A549 (cell line): ENCODE measurements around the gene FAXC. TPM values are rescaled to one million over a fixed set of nuclear protein-coding genes. Genes with fewer than 3 reads are reported as not detected.

Source experiments
- ATAC-seq, 2 experiments: fragments of 200-7000 bp in 1 of 2; fragments of >200 bp in 1 of 2; cut with Nextera tagmentation in 1 of 2; cut with Tn5 transposase in 1 of 2; 3 replicates each; pipeline versions ENCODE4 v1.8.0 to v1.9.1; 2018 to 2020; ENCODE audit warnings: mild to moderate bottlenecking in 1 of 2, moderate library complexity in 1 of 2
- CTCF ChIA-PET: fragments of 300-600 bp; sonication (Branson Sonifier 250); formaldehyde crosslinking; extraction: SDS; loops from one replicate; lab custom pipeline; 2021; ENCODE audit warnings: antibody characterized with exemption, inconsistent platforms; lab: Yijun Ruan, JAX
- POLR2A ChIA-PET: fragments of 350-600 bp; formaldehyde crosslinking; extraction: SDS; loops from one replicate; lab custom pipeline; 2021; ENCODE audit warnings: antibody characterized with exemption, inconsistent platforms; lab: Yijun Ruan, JAX
- DNase-seq, 2 experiments: peaks; one replicate each; pipeline versions ENCODE4 v3.0.0 to v3.0.0-alpha.2; 2011 to 2016; ENCODE audit warnings: low read depth in 1 of 2, low spot score in 1 of 2
- FAIRE-seq: peaks from 2 replicates; lab custom pipeline; 2011; peaks lifted over from hg19 to GRCh38; lab: Jason Lieb, UNC
- H3K27ac ChIP-seq, 2 experiments: fragments of >200 bp; sonication (Bioruptor Twin); formaldehyde crosslinking; 3 replicates each; pipeline ENCODE4 v1.5.1; 2016 to 2017
- H3K4me1 ChIP-seq: fragments of >200 bp; sonication (Bioruptor Twin); formaldehyde crosslinking; 3 replicates; pipeline ENCODE4 v1.6.1; 2016
- H3K4me2 ChIP-seq: fragments of >200 bp; sonication (Bioruptor Twin); formaldehyde crosslinking; 3 replicates; pipeline ENCODE4 v1.6.1; 2016
- H3K4me3 ChIP-seq: fragments of >200 bp; sonication (Bioruptor Twin); formaldehyde crosslinking; 3 replicates; pipeline ENCODE4 v1.5.1; 2016
- H3K9me3 ChIP-seq: fragments of >200 bp; sonication (Bioruptor Twin); formaldehyde crosslinking; 3 replicates; pipeline ENCODE4 v1.6.1; 2016
- CBX2 ChIP-seq: fragments of 200-600 bp; sonication (generic); IDR thresholded peaks from 2 replicates; pipeline ENCODE4 v1.6.1; 2016; ENCODE audit warnings: low read depth, mild to moderate bottlenecking, borderline replicate concordance
- CBX8 ChIP-seq: fragments of 200-600 bp; sonication (generic); IDR thresholded peaks from 2 replicates; pipeline ENCODE4 v1.6.1; 2016
- CHD2 ChIP-seq: fragments of 150-350 bp; IDR thresholded peaks from 2 replicates; pipeline ENCODE4 v1.6.1; 2014; ENCODE audit warnings: low read length; ENCODE audit not compliant: partially characterized antibody
- CHD4 ChIP-seq: fragments of 200-600 bp; sonication (generic); IDR thresholded peaks from 2 replicates; pipeline ENCODE4 v1.6.1; 2016; ENCODE audit warnings: antibody characterized with exemption, mild to moderate bottlenecking, borderline replicate concordance
- EHF ChIP-seq: fragments of 250-450 bp; sonication (Bioruptor Pico); IDR thresholded peaks from 2 replicates; pipeline ENCODE4 v1.5.0; 2020; ENCODE audit warnings: mild to moderate bottlenecking
- EP300 ChIP-seq, 2 experiments: fragments of >200 bp; sonication (Bioruptor Twin); formaldehyde crosslinking; IDR thresholded peaks; 2 replicates in 1 of 2; 3 replicates in 1 of 2; pipeline ENCODE4 v1.6.1; 2016 to 2017
- ESRRA ChIP-seq: fragments of 150-350 bp; IDR thresholded peaks from 2 replicates; pipeline ENCODE4 v1.6.1; 2014; ENCODE audit warnings: mild to moderate bottlenecking, low read length, borderline replicate concordance
- FOSB ChIP-seq: fragments of 250-450 bp; sonication (Bioruptor Pico); IDR thresholded peaks from 2 replicates; pipeline ENCODE4 v1.5.0; 2020; ENCODE audit warnings: mild to moderate bottlenecking, moderate library complexity
- FOSL2 ChIP-seq, 2 experiments: fragments of 450-650 bp in 1 of 2; fragments of >200 bp in 1 of 2; sonication (Bioruptor Twin) in 1 of 2; formaldehyde crosslinking; IDR thresholded peaks; 2 replicates each; pipeline versions ENCODE4 v1.5.0 to v1.6.1; 2016 to 2020; ENCODE audit warnings: mild to moderate bottlenecking in 1 of 2, moderate library complexity in 1 of 2
- FOXS1 ChIP-seq: fragments of 250-450 bp; sonication (Bioruptor Pico); IDR thresholded peaks from 2 replicates; pipeline ENCODE4 v1.5.0; 2020; ENCODE audit warnings: mild to moderate bottlenecking, moderate library complexity
- MAZ ChIP-seq: fragments of 150-350 bp; IDR thresholded peaks from 2 replicates; pipeline ENCODE4 v1.6.1; 2014; ENCODE audit warnings: antibody characterized with exemption, low read depth, low read length, borderline replicate concordance
- NPAS2 ChIP-seq: fragments of 250-450 bp; sonication (Bioruptor Pico); IDR thresholded peaks from 2 replicates; pipeline ENCODE4 v1.8.0; 2022; ENCODE audit warnings: mild to moderate bottlenecking, moderate library complexity, borderline replicate concordance
- NR3C1 ChIP-seq: fragments of >200 bp; sonication (Bioruptor Twin); formaldehyde crosslinking; IDR thresholded peaks from 3 replicates; pipeline ENCODE4 v1.6.1; 2017
- POLR2A ChIP-seq: IDR thresholded peaks from 2 replicates; pipeline ENCODE4 v1.6.1; 2012; ENCODE audit warnings: mild to moderate bottlenecking, low read length
- POLR2AphosphoS2 ChIP-seq: conservative IDR thresholded peaks from 2 replicates; pipeline ENCODE4 v1.6.1; 2012; ENCODE audit warnings: low read length, improper control_type of control experiment, inconsistent platforms
- SMC3 ChIP-seq: fragments of >200 bp; sonication (Bioruptor Twin); formaldehyde crosslinking; IDR thresholded peaks from 3 replicates; pipeline ENCODE4 v1.6.1; 2018; ENCODE audit warnings: inconsistent platforms
- SREBF2 ChIP-seq: fragments of 450-650 bp; IDR thresholded peaks from 2 replicates; pipeline ENCODE4 v1.6.1; 2014; ENCODE audit warnings: mild to moderate bottlenecking, moderate library complexity
- TFCP2L1 ChIP-seq: fragments of 250-450 bp; sonication (Bioruptor Pico); IDR thresholded peaks from 2 replicates; pipeline ENCODE4 v1.5.0; 2021; ENCODE audit warnings: mild to moderate bottlenecking
- TP53 ChIP-seq: fragments of 250-450 bp; sonication (Bioruptor Pico); IDR thresholded peaks from 2 replicates; pipeline ENCODE4 v1.5.0; 2021; ENCODE audit warnings: mild to moderate bottlenecking, moderate library complexity
- WGBS: methylation state at CpG from one replicate; pipeline ENCODE4 v1.1.6; 2017; ENCODE audit errors: missing lambda C conversion rate; 5-methylcytosine and 5-hydroxymethylcytosine counted together
- polyA plus RNA-seq, 4 experiments: library from polyadenylated mRNA; depleted of rRNA in 3 of 4; stranded (reverse); fragments of >200 nt; fragmentation: RNase III in 1 of 4; extraction: RNeasy Plus Mini Kit Qiagen cat#74134 plus additional on column Dnase treatment in 1 of 4; gene quantifications; 2 replicates in 3 of 4; 3 replicates in 1 of 4; pipeline ENCODE4 v1.2.3, GENCODE V29; 2011 to 2017
- TF ChIP-seq, protein P1 (sequence below): fragments of 150-350 bp; IDR thresholded peaks from 2 replicates; pipeline ENCODE4 v1.6.1; 2014; ENCODE audit warnings: low read depth, mild to moderate bottlenecking, low read length
- TF ChIP-seq, protein P2 (sequence below): fragments of >200 bp; sonication (Bioruptor Twin); formaldehyde crosslinking; IDR thresholded peaks from 3 replicates; pipeline ENCODE4 v1.5.1; 2016

Gene FAXC
- polyA plus RNA-seq, 2 of the 4 experiments (the other 2 are of a cell fraction) = 5.8 to 9.8 TPM

DNA sequence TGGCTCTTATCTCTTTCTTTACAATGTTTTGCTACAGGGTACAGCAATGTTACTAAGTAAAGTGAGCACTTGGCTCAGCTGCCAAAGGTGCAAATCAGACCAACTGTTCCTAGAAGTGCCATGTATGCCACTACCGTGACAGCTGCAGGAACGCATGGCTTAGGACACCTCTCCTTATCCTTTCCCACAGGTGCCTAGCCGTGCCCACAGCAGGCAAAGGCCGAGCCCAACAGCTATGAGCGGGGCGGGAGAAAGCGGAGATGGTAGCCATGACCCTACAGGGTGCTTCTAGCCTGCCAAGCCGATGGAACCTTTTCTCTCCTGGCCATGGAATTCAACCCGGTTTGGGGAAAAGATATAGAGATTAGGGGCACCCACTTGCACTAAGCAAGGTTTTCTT is 97.1 kb downstream of the FAXC start:
- no peak for TF ChIP-seq TP53 (CRISPR knock-in tag)
- TF ChIP-seq POLR2A = no peak
- no peak for TF ChIP-seq ESRRA
- no peak for TF ChIP-seq MAZ
- no peak for TF ChIP-seq NR3C1
- TF ChIP-seq SREBF2 = no peak
- TF ChIP-seq EHF = no peak
- TF ChIP-seq TFCP2L1 = no peak
- no peak for TF ChIP-seq CHD2
- no peak for TF ChIP-seq FOSB (CRISPR knock-in tag)
- Histone ChIP-seq H3K4me3 (no peak overlapping the region), H3K27ac (no peak overlapping the region), H3K9me3 (no peaks in the 10 kb centered on the region), H3K4me1 (no peaks in the 10 kb centered on the region), H3K4me2 (no peak overlapping the region)
- 55% methylated on average over 7 of the region's 9 CpGs for WGBS
- ChIA-PET CTCF (no interaction called here), POLR2A (no interaction called here)
- ATAC-seq (no peak), FAIRE-seq (no peak), DNase-seq (no peak)

DNA sequence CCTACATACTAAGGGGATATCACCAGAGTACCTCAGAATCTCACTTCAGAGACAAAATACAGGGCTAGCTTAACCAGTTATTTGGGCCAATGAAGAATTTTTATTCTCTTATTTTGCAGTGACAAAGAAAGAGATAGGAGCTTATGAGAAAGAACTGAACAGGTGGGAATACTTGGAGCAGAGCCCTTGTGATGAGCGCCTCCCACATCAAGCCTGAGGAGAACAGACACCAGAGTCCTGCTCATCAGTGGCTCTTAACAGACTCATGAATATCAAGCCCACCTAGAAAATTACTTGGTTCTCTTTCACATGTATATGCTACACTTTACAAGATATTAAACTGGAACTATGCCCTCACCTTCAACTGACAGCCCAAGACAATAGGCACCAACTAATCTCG is 99.0 kb downstream of the FAXC start:
- no peak for TF ChIP-seq FOXS1 (CRISPR knock-in tag)
- no peak for TF ChIP-seq NR3C1
- TF ChIP-seq SMC3 = no peak
- no peak for TF ChIP-seq CHD4
- TF ChIP-seq EP300 (IDR thresholded peaks at IDR 0.05) = no peak
- no peak for TF ChIP-seq TP53 (CRISPR knock-in tag)
- no peak for TF ChIP-seq NPAS2 (CRISPR knock-in tag)
- TF ChIP-seq CBX2 = no peak
- TF ChIP-seq POLR2AphosphoS2 = no peak
- TF ChIP-seq FOSL2 (IDR thresholded peaks at IDR 0.05) = no peak
- TF ChIP-seq FOSL2 (CRISPR knock-in tag; IDR thresholded peaks at IDR 0.05) = no peak
- CTCF ChIA-PET = no interaction called here
- Histone ChIP-seq H3K4me1 (no peaks in the 10 kb centered on the region), H3K27ac (no peak overlapping the region), H3K4me2 (no peak overlapping the region), H3K4me3 (no peak overlapping the region), H3K9me3 (no peaks in the 10 kb centered on the region)
- 18% methylated on average over 2 of the region's 2 CpGs for WGBS
- FAIRE-seq = no peak
- POLR2A ChIA-PET = no interaction called here
- no peak for DNase-seq
- no peak for ATAC-seq

DNA sequence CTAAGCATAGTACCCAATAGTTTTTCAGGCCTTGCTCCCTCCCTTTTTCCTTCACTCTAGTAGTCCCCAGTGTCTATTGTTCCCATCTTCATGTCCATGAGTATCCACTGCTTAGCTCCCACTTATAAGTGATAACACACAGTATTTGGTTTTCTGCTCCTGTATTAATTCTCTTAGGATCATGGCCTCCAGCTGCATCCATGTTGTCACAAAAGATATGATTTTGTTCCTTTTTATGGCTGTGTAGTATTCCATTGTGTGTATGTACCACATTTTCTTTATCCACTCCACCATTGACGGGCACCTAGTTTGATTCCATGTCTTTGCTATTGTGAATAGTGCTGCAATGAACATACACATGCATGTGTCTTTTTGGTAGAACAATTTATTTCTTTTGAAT is 102.9 kb downstream of the FAXC start:
- H3K27ac ChIP-seq = no peak overlapping the region
- CTCF ChIA-PET = no interaction called here
- POLR2A ChIA-PET = no interaction called here
- TF ChIP-seq CBX8 = no peak
- no peak for TF ChIP-seq ESRRA
- TF ChIP-seq, protein P1, sequence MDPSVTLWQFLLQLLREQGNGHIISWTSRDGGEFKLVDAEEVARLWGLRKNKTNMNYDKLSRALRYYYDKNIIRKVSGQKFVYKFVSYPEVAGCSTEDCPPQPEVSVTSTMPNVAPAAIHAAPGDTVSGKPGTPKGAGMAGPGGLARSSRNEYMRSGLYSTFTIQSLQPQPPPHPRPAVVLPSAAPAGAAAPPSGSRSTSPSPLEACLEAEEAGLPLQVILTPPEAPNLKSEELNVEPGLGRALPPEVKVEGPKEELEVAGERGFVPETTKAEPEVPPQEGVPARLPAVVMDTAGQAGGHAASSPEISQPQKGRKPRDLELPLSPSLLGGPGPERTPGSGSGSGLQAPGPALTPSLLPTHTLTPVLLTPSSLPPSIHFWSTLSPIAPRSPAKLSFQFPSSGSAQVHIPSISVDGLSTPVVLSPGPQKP = no peak
- TF ChIP-seq, protein P2, sequence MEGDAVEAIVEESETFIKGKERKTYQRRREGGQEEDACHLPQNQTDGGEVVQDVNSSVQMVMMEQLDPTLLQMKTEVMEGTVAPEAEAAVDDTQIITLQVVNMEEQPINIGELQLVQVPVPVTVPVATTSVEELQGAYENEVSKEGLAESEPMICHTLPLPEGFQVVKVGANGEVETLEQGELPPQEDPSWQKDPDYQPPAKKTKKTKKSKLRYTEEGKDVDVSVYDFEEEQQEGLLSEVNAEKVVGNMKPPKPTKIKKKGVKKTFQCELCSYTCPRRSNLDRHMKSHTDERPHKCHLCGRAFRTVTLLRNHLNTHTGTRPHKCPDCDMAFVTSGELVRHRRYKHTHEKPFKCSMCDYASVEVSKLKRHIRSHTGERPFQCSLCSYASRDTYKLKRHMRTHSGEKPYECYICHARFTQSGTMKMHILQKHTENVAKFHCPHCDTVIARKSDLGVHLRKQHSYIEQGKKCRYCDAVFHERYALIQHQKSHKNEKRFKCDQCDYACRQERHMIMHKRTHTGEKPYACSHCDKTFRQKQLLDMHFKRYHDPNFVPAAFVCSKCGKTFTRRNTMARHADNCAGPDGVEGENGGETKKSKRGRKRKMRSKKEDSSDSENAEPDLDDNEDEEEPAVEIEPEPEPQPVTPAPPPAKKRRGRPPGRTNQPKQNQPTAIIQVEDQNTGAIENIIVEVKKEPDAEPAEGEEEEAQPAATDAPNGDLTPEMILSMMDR = no peak
- no peak for TF ChIP-seq NPAS2 (CRISPR knock-in tag)
- TF ChIP-seq, all 56 proteins: peak for 0
- Histone ChIP-seq H3K4me3 (no peak overlapping the region), H3K4me2 (no peak overlapping the region), H3K4me1 (no peaks in the 10 kb centered on the region), H3K9me3 (no peaks in the 10 kb centered on the region)
- no peak for DNase-seq
- 4% methylated on average over 1 of the region's 1 CpG for WGBS
- ATAC-seq = no peak
- no peak for FAIRE-seq
